ENCODE data around the gene SARS1.

SARS1 gene

DNA sequence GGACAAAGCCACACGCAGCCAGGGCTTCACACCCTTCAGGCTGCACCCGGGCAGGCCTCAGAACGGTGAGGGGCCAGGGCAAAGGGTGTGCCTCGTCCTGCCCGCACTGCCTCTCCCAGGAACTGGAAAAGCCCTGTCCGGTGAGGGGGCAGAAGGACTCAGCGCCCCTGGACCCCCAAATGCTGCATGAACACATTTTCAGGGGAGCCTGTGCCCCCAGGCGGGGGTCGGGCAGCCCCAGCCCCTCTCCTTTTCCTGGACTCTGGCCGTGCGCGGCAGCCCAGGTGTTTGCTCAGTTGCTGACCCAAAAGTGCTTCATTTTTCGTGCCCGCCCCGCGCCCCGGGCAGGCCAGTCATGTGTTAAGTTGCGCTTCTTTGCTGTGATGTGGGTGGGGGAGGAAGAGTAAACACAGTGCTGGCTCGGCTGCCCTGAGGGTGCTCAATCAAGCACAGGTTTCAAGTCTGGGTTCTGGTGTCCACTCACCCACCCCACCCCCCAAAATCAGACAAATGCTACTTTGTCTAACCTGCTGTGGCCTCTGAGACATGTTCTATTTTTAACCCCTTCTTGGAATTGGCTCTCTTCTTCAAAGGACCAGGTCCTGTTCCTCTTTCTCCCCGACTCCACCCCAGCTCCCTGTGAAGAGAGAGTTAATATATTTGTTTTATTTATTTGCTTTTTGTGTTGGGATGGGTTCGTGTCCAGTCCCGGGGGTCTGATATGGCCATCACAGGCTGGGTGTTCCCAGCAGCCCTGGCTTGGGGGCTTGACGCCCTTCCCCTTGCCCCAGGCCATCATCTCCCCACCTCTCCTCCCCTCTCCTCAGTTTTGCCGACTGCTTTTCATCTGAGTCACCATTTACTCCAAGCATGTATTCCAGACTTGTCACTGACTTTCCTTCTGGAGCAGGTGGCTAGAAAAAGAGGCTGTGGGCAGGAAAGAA, 61.1 kb downstream of the SARS1 start:
- Histone ChIP-seq H3K27ac (ENCODE audit: poor library complexity, severe bottlenecking) (peak overlapping the region; percentile 83), H3K36me3 (ENCODE audit: low read depth) (peaks cover 25% of the 10 kb centered on the region), H3K9me3 (ENCODE audit: severe bottlenecking) (no peaks in the 10 kb centered on the region), H3K27me3 (ENCODE audit: insufficient read depth, poor library complexity, severe bottlenecking) (no peaks in the 10 kb centered on the region), H3K4me1 (ENCODE audit: insufficient read depth, poor library complexity, severe bottlenecking) (peaks cover 31% of the 10 kb centered on the region), H3K4me3 (ENCODE audit: severe bottlenecking) (peak overlapping the region; percentile 4)
- TF ChIP-seq, protein P1, sequence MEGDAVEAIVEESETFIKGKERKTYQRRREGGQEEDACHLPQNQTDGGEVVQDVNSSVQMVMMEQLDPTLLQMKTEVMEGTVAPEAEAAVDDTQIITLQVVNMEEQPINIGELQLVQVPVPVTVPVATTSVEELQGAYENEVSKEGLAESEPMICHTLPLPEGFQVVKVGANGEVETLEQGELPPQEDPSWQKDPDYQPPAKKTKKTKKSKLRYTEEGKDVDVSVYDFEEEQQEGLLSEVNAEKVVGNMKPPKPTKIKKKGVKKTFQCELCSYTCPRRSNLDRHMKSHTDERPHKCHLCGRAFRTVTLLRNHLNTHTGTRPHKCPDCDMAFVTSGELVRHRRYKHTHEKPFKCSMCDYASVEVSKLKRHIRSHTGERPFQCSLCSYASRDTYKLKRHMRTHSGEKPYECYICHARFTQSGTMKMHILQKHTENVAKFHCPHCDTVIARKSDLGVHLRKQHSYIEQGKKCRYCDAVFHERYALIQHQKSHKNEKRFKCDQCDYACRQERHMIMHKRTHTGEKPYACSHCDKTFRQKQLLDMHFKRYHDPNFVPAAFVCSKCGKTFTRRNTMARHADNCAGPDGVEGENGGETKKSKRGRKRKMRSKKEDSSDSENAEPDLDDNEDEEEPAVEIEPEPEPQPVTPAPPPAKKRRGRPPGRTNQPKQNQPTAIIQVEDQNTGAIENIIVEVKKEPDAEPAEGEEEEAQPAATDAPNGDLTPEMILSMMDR (IDR thresholded peaks at IDR 0.05; ENCODE audit: poor library complexity, severe bottlenecking) = no peak
- DNase-seq (ENCODE audit: low spot score) (peak; percentile 91), ATAC-seq (ENCODE audit: low read depth) (peak; percentile 86)

DNA sequence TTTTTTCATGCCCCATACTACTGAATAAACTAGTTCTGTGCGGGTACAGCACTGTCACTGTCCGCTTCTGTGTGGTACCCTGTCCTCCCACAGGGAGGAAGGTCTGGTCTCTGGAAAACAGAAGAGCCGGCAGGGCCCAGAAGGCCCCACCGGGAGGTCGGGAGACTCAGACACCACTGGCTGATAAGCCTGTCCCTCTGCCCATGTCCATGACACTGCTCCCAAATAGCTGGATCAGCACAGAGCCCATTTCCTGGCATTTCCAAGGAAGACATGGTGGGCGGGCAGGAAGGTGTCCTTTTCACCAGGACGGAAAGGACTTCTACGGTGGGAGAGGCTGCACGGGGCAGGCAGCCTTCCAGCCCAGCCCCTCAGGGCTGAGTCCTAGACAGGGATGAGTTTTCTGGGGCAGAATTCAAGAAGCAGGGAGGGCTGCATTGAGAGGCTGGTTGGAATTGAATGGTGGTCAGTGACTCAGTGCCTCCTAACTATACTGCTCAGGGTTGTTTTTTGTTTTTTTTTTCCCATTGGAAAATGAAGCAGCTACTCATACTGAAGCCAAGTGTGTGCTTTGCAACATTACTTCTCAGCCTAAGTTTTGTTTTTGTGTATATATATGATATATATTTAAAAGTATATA, 62.1 kb downstream of the SARS1 start:
- Histone ChIP-seq H3K36me3 (ENCODE audit: low read depth) (peaks cover 34% of the 10 kb centered on the region), H3K27ac (ENCODE audit: poor library complexity, severe bottlenecking) (peak overlapping the region; percentile 83), H3K9me3 (ENCODE audit: severe bottlenecking) (no peaks in the 10 kb centered on the region), H3K27me3 (ENCODE audit: insufficient read depth, poor library complexity, severe bottlenecking) (no peaks in the 10 kb centered on the region), H3K4me3 (ENCODE audit: severe bottlenecking) (no peak overlapping the region), H3K4me1 (ENCODE audit: insufficient read depth, poor library complexity, severe bottlenecking) (peaks cover 31% of the 10 kb centered on the region)
- TF ChIP-seq, protein P1 (IDR thresholded peaks at IDR 0.05; ENCODE audit: poor library complexity, severe bottlenecking) = no peak
- ATAC-seq (ENCODE audit: low read depth) (no peak), DNase-seq (ENCODE audit: low spot score) (no peak)

DNA sequence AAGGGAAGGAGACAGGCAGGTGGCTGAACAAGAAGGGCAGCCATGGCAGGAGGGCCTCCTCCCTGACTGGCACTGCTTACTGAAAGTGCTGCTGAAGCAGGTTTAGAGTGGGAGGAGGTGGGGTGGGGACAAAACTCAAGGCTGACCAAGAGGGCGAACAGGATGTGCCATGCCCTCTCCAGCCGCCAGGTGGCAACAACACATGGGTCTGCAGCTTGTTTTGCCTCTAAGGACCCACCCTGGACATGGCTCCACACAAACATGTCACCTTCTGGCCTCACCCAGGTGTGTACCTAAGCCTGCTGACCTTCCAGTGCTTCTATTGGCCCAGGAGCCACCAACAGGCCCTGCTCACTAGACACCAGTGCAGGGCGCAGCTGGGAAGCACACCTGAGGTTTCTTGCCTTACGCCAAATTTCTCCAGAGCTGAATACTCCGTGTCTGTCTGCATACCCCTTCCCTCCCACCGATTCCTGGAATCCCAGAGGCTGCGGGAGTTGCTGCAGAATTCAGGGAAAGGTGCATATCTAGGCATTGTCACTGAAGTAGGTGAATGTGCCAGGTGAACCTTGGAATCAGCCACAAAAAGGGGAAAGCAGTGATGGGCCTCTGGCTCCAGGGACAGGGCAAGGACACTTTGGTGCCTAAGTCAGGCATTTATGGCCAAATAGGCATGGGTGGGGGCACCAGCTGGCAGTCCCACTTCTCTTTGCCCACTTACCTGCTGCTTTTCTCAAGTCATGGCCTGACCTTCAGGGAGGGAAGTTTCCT, 63.9 kb downstream of the SARS1 start:
- peaks cover 40% of the 10 kb centered on the region for H3K36me3 ChIP-seq (ENCODE audit: low read depth)
- no peaks in the 10 kb centered on the region for H3K9me3 ChIP-seq (ENCODE audit: severe bottlenecking)
- no peak for ATAC-seq (ENCODE audit: low read depth)
- DNase-seq (ENCODE audit: low spot score) = peak; percentile 67
- peaks cover 36% of the 10 kb centered on the region for H3K4me1 ChIP-seq (ENCODE audit: insufficient read depth, poor library complexity, severe bottlenecking)
- H3K27me3 ChIP-seq (ENCODE audit: insufficient read depth, poor library complexity, severe bottlenecking) = no peaks in the 10 kb centered on the region
- H3K4me3 ChIP-seq (ENCODE audit: severe bottlenecking) = no peak overlapping the region
- TF ChIP-seq, protein P1 (IDR thresholded peaks at IDR 0.05; ENCODE audit: poor library complexity, severe bottlenecking) = peak; percentile 85
- H3K27ac ChIP-seq (ENCODE audit: poor library complexity, severe bottlenecking) = peak overlapping the region; percentile 83

DNA sequence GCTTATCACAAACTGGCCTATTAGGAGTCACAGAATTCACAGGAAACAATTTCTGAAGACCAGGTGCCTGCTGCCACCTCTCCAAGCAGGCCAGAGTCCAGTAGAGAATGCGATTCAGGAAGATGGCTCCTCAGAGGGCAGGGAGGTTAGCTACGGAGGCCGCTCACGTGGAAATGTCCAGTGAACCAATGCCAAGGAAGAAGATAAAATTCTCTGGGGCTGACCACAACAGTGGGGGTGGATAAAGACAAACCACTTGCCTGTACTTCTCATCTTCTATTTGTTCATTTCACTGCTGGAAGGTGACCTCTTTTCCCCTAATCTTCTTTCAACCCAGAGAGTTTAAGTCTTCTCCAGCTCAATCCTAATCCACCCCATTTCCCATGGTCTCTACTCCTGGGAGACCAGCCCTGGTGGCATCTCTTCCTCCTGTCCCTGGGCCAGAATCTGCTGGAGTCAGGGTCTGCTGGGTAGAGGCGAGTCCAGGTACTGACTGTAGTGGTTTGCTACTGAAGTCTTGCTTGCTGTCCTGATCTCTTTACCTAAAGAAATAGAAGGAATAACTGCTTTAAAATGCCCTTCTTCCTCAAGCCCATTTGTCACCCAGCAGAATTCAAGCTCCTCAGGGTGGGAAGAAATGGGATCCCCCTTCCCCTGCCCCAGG, 66.0 kb downstream of the SARS1 start:
- TF ChIP-seq, protein P1 (IDR thresholded peaks at IDR 0.05; ENCODE audit: poor library complexity, severe bottlenecking) = no peak
- ATAC-seq (ENCODE audit: low read depth) = no peak
- Histone ChIP-seq H3K27me3 (ENCODE audit: insufficient read depth, poor library complexity, severe bottlenecking) (no peaks in the 10 kb centered on the region), H3K4me1 (ENCODE audit: insufficient read depth, poor library complexity, severe bottlenecking) (peaks cover 25% of the 10 kb centered on the region), H3K27ac (ENCODE audit: poor library complexity, severe bottlenecking) (no peak overlapping the region), H3K36me3 (ENCODE audit: low read depth) (peaks cover 37% of the 10 kb centered on the region), H3K4me3 (ENCODE audit: severe bottlenecking) (no peak overlapping the region), H3K9me3 (ENCODE audit: severe bottlenecking) (no peaks in the 10 kb centered on the region)
- no peak for DNase-seq (ENCODE audit: low spot score)
